ENCODE data around the gene NUP58. TPM values are rescaled to one million over a fixed set of nuclear protein-coding genes. Genes with fewer than 3 reads are reported as not detected.
A peak's percentile ranks its signal among the peaks of the same experiment; 100 is the strongest.

NUP58 gene, protein sequence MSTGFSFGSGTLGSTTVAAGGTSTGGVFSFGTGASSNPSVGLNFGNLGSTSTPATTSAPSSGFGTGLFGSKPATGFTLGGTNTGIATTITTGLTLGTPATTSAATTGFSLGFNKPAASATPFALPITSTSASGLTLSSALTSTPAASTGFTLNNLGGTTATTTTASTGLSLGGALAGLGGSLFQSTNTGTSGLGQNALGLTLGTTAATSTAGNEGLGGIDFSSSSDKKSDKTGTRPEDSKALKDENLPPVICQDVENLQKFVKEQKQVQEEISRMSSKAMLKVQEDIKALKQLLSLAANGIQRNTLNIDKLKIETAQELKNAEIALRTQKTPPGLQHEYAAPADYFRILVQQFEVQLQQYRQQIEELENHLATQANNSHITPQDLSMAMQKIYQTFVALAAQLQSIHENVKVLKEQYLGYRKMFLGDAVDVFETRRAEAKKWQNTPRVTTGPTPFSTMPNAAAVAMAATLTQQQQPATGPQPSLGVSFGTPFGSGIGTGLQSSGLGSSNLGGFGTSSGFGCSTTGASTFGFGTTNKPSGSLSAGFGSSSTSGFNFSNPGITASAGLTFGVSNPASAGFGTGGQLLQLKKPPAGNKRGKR
- 10 to 100 TPM in 2 of 3 donors, 1 to 10 TPM in 1; 5.9 to 14.1 (median 12.2) TPM for polyA plus RNA-seq

DNA sequence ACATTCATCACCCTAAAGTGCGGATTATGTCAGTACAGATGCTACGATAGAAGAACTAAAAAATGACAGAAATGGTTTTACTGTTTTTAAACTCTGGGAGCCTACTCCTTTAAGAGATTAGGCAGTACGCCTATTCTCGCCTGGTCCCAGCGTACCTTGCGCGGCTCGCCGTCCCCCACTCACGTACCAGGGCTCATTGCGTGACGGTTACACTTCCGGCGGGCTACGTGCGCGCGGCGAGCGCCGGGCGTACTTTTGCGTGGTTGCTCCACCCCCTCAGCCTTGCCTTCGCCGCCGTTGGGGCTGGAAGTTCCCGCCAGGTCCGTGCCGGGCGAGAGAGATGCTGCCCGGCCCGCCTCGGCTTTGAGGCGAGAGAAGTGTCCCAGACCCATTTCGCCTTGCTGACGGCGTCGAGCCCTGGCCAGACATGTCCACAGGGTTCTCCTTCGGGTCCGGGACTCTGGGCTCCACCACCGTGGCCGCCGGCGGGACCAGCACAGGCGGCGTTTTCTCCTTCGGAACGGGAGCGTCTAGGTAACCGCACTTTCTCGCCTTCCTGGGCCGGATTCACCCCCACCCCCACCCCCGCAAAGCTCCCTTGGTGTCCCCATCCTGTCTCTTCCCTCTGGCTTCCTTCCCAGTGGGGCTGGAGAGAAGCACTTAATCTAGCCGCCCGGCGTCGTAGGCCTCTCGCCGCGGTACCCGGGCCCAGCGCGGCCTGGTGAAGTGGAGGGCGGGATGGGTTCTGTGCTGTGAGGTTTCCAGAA lies at the start of gene NUP58:
TSS of gene NUP58 (plus strand) at position 279 of the 767 bp plus-strand sequence. CDS start at position 428, 149 bp downstream.
- H3K27ac ChIP-seq (ENCODE audit: low read depth, low read length): peak within 1 kb of the TSS; percentile 57
- WGBS, 3 donors: 0 to 1% (median 0%) methylated on average over 64 of the region's 64 CpGs

DNA sequence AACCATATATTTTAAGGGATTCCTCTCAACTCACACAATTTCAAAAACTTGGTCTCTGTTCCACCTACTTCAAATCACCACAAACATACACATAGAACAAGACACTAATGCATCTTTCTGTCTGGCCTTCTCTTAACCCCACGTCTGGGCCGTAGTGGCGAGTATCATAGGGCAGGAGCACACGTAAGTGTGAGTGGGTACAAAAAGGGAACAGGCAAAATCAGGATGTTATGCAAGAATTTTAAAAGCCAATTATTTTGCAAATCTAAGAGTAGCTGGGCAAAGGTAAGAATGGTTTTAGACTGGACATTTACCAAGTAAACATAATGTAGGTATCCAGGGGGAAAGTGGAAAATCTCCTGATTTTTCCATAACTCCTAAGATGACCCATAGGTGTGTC lies 49.2 kb upstream of the NUP58 start:
- H3K27ac ChIP-seq (ENCODE audit: low read depth, low read length): no peak overlapping the region
- 57 to 91% (median 67%) methylated on average over 4 of the region's 4 CpGs for WGBS, 3 donors

DNA sequence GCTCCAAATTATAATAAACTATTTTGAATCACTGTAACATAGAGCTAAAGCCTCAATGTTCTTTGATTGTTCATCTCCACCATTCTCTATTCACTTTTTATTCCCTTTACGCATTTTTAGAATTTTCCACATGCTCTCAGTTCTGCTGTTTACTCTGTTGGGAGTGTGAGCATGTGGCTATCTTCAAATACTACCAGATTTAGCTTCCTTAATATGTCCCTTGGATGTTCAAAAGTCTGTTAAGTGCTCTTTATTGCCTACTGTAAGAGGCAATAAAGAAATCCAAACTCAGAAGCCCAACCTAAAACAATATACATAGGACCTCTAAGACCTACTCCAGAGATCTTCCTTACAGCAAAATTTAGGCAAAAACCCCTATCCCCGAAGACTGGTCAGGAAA lies 48.7 kb upstream of the NUP58 start:
- no peak overlapping the region for H3K27ac ChIP-seq (ENCODE audit: low read depth, low read length)
- WGBS, 3 donors: 83 to 95% (median 88%) methylated on average over 2 of the region's 2 CpGs

DNA sequence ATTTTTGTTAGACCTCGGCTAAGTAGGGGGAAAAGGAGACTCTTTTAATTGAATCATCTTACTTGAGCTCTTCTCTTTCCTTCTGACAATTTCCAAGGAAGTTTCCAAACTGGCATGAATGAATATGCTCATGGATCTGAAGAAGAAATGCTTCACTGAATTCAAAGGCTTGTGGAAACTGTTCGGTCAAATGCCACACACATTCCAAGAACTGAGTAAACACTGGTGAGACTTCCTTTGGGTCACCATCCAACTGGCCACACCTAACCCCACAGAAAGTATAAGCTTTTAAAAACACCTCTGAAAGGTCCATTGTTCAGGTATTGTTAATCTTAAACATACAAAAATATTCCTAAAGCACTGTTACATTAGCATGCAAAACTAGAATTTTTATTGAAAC lies 47.7 kb upstream of the NUP58 start:
- 81 to 87% (median 84%) methylated on average over 2 of the region's 2 CpGs for WGBS, 3 donors

DNA sequence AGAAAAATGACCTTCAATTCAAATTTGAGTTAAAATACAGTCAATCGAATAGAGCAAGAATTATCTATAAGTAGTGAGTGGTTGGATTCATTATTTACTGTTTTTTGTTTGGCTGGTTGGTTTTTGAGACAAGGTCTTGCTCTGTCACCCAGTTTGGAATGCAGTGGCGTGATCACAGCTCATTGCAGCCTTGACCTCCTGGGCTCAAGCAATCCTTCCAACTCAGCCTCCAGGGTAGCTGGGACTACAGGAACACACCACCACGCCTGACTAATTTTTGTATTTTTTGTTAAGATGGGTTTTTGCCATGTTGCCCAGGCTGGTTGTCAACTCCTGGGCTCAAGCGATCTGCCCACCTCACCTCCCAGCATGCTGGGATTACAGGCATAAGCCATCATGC lies 39.2 kb upstream of the NUP58 start:
- H3K27ac ChIP-seq (ENCODE audit: low read depth, low read length): no peak overlapping the region
- 89 to 96% (median 93%) methylated on average over 4 of the region's 4 CpGs for WGBS, 3 donors

More for the DNA sequence above, 47.7 kb upstream of the NUP58 start:
- H3K27ac ChIP-seq (ENCODE audit: low read depth, low read length): no peak overlapping the region

DNA sequence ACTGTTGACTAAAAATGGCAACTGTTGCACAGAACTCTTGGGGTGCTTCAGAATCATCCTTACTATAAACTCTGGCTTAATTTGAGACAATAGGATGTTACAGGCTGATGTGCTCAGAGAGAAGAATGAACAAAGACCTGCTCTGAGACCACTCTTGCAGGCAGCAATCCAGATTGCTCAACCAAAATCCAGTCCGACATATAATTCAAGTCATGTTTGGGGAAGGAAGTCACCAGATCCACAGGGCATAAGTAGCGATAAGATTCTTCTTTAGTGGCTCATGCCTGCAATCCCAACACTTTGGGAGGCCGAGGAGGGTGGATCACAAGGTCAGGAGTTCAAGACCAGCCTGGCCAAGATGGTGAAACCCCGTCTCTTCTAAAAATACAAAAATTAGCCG lies 34.7 kb upstream of the NUP58 start:
- H3K27ac ChIP-seq (ENCODE audit: low read depth, low read length): no peak overlapping the region
- 62 to 95% (median 79%) methylated on average over 3 to 5 of the region's 5 CpGs for WGBS, 3 donors

DNA sequence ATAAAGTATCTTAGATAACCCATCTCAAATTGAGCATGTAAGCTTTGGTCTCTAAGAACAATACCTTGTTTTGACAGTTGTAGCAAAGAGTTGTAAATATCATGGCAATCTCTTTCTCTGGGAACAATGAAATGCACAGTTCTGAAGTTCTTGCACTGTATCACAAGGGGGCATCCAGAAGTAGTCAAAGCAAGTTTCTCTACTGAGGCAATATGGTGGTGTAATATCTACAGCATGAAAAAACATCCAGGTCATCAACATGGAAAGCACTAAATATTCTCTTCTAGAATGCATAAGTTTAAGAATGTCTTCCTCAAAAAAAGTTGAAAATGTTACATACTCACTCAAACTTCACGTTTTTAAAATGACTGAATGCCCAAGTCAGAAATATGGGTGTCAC lies 33.7 kb upstream of the NUP58 start:
- 80 to 95% (median 92%) methylated on average over 1 of the region's 1 CpG for WGBS, 3 donors
- H3K27ac ChIP-seq (ENCODE audit: low read depth, low read length): no peak overlapping the region

DNA sequence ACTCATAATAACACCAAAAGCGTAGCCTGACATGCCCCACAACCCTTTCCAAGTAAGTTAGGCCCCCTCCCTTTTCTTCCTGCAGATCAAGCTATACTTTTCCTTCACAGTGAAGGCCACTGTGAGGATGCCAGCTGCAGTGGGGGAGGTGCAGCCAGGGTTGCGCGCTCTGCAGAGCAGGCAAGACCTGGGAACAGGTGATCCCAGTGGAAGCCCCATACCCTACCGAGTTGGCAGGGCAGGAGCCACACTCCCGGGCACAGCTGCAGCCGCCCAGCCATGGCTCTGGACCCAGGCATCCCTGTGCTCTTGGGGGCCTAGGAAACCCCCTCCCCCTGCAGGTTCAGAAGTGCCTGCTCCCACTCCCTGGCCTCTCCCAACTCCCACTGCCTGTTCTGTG lies 32.9 kb upstream of the NUP58 start:
- no peak overlapping the region for H3K27ac ChIP-seq (ENCODE audit: low read depth, low read length)
- WGBS, 3 donors: 93 to 98% (median 96%) methylated on average over 6 of the region's 6 CpGs

DNA sequence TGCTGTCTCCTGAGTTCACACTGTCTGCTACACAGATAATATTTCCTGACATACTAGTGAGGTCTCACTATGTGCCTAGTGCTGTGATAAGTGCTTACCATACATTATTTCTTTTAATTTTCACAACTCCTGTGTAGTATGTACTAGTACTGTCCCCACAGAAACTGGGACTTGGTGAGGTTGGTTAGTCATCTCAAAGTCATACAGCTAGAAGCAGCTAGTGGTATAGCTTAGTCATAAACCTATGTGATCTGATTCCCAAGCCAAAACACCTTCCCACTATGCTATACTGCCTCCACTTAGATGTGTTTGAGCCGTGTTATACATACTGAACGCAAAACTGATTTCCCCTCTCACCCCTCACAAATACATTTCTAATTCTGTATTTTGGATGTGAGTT lies 24.7 kb upstream of the NUP58 start:
- 92 to 96% (median 94%) methylated on average over 2 of the region's 2 CpGs for WGBS, 3 donors
- no peak overlapping the region for H3K27ac ChIP-seq (ENCODE audit: low read depth, low read length)

DNA sequence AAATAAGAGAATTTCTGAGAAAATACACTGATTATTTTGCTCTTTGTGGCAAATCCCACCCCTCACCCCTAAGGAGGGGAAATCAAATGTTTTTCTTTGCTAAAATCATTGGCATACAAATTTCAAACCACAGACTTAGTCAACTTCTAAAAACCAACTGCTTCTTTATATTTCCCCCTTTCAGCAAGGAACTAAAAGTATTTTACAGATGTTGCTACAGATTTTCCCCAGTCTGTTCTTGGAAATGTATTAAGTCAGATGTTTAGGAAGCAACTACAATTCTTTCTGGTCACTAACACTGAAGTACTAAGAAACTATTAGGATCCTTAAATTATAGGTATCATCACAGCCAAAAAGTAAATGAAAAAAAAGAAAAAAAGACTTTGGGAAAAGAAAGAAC lies 21.0 kb upstream of the NUP58 start:
- no peak overlapping the region for H3K27ac ChIP-seq (ENCODE audit: low read depth, low read length)

DNA sequence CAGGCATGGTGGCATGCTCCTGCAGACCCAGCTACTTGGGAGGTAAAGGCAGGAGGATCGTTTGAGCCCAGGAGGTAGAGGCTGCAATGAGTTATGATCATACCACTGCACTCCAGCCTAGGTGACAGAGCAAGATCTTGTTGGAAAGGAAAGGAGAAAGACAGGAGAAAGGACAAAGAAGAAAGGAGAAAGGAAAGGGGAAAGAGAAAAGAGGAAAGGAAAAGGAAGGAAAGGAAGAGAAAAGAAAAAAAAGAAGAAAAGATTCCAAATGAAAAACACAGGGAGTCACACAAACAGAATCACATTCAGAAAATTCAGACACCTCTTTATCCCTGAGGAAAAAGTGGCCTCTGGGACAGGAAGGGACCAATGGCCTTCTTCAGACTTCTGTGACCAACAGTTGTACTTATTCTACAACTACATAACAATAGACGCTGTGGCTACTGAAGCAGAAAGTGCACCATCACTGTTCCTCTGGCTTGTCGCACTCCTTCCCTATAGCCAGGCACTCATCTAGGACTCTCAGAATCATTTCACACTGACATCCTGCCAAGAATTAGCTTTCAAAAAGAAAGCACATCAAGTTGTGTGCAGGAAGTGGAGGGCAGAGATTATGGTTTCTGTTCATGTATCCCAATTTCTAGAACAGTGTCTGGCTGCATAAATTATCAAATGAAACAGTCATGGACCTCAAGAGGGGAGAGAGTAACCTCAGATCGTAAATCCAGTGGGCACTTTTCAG lies 20.1 kb upstream of the NUP58 start:
- H3K27ac ChIP-seq (ENCODE audit: low read depth, low read length): no peak overlapping the region

DNA sequence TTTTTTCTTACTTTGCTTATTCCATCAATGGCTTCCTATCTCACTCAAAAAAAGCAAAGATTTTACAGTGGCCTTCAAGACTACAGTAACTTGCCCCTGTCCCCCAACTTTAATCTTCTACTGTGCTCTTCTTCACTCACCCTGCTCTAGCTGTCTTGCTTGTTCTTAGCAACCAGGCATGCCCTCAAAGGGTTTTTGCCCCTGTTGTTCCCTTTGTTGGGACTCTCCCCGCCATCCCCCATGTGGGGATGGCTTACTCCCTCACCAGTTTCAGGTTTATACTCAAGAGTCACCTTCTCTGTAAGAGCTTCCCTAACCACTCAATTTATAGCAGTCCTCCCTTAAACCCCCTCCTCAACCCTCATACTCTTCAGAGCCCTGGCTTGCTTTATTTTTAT lies 19.5 kb upstream of the NUP58 start:
- WGBS, 3 donors: 91 to 95% (median 92%) methylated on average over 1 of the region's 1 CpG
- no peak overlapping the region for H3K27ac ChIP-seq (ENCODE audit: low read depth, low read length)

More for the DNA sequence above, 20.1 kb upstream of the NUP58 start:
- WGBS, 3 donors: 50 to 75% (median 51%) methylated on average over 4 of the region's 4 CpGs

DNA sequence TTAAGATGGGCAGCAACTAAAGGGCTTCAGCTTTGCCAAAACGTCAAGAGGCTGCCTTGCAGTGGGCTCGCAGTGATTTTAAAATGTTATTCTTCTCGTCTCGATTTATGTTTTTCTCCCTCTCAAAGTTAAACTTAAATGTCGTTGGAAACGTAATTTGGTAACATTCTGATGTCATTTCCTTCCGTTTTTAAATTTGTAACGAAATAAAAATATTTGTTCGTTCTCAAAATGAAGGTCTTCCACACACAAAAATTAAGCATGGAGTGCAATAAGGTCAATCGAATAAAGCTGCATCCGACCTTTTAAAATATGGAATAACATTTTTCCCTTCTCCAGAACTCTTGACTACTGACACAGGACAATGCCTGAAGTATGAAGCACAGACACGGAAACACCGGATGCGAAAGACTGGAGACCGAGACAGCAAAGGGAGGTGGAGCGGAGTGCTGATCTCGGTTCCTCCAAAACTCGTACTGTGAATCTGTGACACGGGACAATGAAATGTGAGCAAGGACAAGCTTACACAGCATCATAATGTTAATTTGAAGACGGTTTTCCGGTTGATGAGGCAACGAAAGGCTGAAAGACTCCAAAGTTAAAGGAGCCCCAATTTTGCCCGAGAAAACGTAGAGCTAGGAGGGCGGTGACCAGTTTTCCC lies 15.0 kb upstream of the NUP58 start:
- 4 to 7% (median 6%) methylated on average over 25 of the region's 25 CpGs for WGBS, 3 donors
- peak overlapping the region; percentile 99 for H3K27ac ChIP-seq (ENCODE audit: low read depth, low read length)

DNA sequence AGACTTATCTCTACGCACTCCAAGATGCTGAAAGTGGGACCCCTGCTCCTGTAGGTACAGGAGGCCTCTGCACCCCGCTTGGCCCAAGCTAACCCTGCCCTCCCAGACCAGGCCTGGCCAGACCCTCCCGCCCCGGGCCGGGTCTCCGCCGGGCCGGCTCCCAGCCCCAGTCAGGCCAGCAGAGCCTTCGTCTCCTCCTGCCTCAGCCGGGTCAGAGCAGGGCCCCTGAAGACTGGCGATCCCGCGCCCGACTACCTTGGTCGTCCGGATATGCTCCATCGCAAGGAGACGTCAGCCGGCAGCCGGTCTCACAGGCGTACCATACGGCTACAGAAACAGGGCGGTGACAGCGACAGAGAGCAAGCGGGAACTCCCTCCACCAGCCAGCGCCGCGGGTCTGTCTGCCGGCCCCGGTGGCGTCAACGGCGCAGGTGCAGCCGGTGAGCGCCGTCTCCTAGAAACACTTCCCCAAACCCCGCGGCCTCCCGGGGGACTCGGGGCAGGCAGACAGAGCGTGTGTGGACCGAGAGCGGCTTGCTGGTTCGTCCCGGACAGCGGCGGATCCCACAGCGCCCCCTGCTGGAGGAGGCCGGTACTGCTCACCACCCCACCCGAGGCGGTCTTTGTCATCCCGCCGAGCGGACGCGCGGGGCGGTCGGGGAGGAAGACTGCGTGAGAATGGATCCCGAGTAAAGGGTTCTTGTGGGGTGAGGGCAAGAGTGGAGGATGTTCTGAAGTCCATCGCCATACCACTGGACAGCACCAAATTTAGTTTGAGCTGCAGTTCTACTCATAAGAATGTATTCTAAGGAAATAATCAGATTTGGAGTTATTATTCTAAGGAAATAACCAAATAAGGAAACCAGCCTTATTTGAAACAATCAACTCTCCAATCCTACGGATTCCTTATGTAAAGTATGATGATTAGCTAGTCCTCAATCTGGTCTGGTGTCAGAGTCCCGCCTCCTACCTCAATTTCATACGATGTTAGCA lies 14.2 kb upstream of the NUP58 start, which contains the start of gene MTMR6:
TSS of gene MTMR6 (minus strand) at position 520 of the 993 bp plus-strand sequence. CDS start at position 279, 241 bp downstream.
- H3K27ac ChIP-seq (ENCODE audit: low read depth, low read length): peak within 1 kb of the TSS; percentile 99
- 1 to 2% (median 2%) methylated on average over 65 of the region's 65 CpGs for WGBS, 3 donors

DNA sequence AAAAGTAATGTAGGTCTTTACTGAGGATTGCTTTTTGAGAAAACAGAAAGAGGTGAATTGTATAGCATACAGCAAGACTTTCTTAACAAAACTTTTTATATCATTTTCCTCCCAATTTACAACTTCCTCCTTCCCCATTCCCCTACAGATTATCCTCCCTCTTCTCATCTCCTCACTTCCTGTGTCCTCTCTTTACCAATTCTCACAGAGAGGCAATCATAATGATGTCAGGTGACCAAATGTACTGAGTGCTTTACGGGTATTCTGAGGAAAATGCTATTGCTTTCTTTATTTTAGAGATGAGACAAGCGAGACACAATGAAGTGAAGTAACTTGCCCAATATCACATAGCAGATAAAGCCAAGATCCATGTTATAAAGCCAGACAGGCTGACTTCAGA lies 12.5 kb upstream of the NUP58 start:
- H3K27ac ChIP-seq (ENCODE audit: low read depth, low read length): no peak overlapping the region
- 54 to 56% (median 54%) methylated on average over 2 of the region's 2 CpGs for WGBS, 3 donors

DNA sequence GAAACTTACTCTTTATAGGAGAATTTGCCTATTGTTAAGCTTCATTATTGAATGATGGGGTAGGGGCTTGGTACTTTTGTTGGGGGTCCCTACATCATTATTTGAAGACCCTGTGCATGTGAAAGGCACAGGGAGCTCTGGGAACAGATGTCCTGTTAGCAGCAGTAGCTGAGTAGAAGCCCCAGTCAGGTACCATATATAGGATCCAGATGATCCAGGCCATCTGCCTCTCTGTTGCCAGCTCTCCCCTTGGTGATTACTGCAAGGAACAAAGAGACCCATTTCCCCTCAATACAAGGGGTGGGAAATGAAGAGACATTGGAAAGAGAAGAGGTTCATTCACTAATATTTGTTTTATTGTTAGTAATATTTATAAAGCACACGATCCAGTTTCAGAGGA lies 9.7 kb upstream of the NUP58 start:
- 31 to 76% (median 71%) methylated on average over 1 of the region's 1 CpG for WGBS, 3 donors
- no peak overlapping the region for H3K27ac ChIP-seq (ENCODE audit: low read depth, low read length)

DNA sequence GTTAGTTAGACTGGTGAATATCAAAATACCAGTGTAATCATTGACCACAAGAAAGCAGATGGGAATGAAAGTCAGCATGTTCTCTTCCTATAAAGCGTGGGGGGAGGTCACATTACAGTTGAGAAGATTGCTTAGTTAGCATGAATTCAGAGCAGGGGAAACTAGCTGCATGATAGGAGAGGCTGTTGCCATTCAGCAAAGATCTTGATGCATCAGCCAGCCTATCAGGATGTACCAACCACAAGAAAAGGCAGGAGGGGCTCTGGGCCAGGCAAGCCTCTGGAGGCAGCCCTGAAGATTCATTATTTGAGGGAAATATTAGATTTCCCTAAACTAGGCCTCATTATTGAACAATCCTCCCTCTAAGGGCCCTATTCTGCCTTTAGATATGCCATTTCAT lies 9.1 kb upstream of the NUP58 start:
- H3K27ac ChIP-seq (ENCODE audit: low read depth, low read length): no peak overlapping the region

More for the DNA sequence above, 9.1 kb upstream of the NUP58 start:
- 2 to 41% (median 21%) methylated on average over 1 of the region's 1 CpG for whole genome bisulfite sequencing, 3 donors
